Fibroblast of villous mesenchyme (primary cell): ENCODE results near the gene DNAH3. TPM values are rescaled to one million over a fixed set of nuclear protein-coding genes. Genes with fewer than 3 reads are reported as not detected.
A peak's percentile ranks its signal among the peaks of the same experiment; 100 is the strongest.
"Not testable (repeated sequence)": the region's sequence is repeated elsewhere in the genome, so short reads cannot be mapped to it uniquely, and the experiment has no call there.

Experiments used
- DNase-seq: peaks from one replicate; pipeline ENCODE4 v3.0.0-alpha.2; 2010; ENCODE audit warnings: low read depth
- H3K4me3 ChIP-seq: 2 replicates; pipeline ENCODE4 v1.5.1; 2011; ENCODE audit warnings: low read depth, mild to moderate bottlenecking, low read length
- CTCF ChIP-seq: IDR thresholded peaks from 2 replicates; pipeline ENCODE4 v1.5.1; 2012; ENCODE audit warnings: low read depth, mild to moderate bottlenecking, low read length; ENCODE audit not compliant: insufficient read depth
- total RNA-seq: library from RNA; depleted of rRNA; stranded (reverse); fragments of >200 nt; gene quantifications from 2 replicates; pipeline ENCODE4 v1.2.3, GENCODE V29; 2012

DNAH3 gene
- total RNA-seq, 1 donor: under 0.01 TPM

DNA sequence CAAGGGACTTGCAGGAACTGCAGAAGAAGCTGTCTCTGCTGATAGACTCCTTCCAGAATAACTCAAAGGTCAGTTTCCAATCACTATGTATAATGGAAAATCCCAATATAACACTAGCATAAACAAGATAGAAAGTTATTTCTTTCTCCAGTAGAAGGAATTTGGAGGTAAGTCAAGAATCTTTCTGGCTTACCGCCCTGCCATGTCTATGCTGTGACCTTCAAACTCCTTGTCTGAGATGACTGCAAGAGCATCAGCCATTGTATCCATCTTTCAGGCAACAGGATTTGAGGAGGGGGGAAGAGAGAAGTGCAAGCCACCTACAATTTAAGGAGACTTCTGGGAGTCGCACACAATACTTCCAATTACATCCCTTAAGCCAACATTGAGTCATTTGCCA is 10.6 kb upstream of the DNAH3 start:
- no peak for DNase-seq
- TF ChIP-seq CTCF: no peak
- no peak overlapping the region for H3K4me3 ChIP-seq

DNA sequence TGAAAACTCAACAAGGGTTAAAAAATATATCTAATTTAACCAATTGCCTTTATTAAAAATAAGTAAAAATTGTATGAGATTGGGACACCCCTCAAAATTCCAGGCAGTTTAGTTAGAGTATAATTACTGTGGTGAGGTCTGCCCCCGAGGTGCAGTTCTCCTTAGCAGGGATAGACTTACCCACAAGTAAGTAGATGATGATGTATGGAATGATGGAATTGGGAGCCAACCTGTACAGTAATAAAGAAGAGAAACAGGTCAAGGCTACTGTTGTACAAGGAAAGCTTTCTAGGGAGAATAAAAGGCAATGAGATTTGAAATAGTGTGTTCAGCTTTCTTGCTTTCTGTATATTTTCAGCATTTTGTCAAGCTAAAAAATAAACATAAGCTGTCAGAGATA is 9.6 kb upstream of the DNAH3 start:
- H3K4me3 ChIP-seq: no peak overlapping the region
- TF ChIP-seq CTCF: no peak
- no peak for DNase-seq

- TF ChIP-seq CTCF: no peak
- DNase-seq: no peak
- H3K4me3 ChIP-seq: peak overlapping the region; percentile 83
Measured at GRCh38 chr16:21159281-21159951, 8.8 kb upstream of the DNAH3 start.

DNA sequence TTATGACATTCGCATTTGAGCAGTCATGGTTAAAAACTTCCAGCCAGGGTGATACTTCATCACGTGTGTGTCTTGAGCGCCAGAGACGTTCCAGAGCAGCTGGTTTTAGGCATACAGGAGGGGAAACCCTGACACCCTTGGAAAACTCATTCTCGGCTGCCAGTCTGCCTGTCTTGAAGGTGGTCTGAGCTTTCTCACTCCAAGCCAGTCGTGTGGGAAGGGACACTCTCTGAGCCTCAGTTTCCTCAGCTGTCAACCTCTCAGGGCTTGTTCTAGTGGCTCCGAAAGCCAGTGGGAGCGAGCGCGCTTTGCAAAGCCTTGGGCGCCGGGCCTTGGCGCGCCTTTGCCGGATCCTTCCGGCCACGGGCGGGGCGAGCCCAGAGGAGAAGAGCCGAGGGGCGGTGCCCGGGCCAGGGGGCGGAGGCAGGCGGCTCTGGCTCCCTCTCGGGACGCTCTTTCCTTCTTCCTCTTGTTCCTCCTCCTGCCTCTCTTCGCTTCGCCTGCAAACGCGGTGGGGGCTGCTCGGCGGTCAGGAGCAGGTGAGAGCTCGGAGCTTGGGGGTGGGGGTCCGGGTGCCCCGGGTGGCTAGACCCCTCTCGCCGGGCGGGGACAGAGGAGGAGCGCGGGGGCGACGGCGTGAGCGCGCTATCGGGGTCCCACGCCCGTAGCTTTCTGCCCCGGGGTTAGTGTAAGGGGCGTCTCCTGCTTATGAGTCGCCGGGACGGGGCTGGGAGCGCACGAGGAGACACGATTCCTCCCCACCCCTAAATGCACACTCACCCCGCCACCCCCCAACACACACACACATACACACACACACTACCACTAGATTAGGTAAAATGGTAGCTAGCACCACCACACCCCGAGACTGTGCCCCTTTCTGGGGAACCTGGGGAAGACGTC is 7.8 kb upstream of the DNAH3 start, which contains the start of gene LDAF1:
TSS of gene LDAF1 (plus strand) at position 467 of the 903 bp plus-strand sequence. CDS start 2,509 bp downstream, outside the sequence.
- peak; percentile 78 for DNase-seq
- TF ChIP-seq CTCF: no peak
- H3K4me3 ChIP-seq: peak within 1 kb of the TSS; percentile 83

DNA sequence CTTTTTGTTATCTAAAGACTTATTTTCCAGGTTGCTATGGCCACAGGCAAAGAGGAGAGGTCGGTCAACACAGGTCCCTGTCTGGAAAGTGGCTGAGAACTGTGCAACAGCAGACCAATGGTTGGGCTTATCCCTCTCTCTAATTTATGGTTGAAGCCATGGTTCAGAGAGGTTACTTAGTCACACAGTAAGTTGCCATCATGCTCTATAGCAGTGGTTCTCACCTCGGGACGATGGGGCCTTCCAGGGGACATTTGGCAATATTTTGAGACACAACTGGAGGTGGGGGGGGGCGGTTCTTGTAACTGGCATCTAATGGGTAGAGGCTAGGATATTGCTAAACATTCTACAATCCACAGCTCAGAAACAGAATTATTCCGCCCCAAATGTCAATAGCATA is 7.0 kb upstream of the DNAH3 start:
- H3K4me3 ChIP-seq: no peak overlapping the region
- no peak for TF ChIP-seq CTCF
- DNase-seq: no peak

DNA sequence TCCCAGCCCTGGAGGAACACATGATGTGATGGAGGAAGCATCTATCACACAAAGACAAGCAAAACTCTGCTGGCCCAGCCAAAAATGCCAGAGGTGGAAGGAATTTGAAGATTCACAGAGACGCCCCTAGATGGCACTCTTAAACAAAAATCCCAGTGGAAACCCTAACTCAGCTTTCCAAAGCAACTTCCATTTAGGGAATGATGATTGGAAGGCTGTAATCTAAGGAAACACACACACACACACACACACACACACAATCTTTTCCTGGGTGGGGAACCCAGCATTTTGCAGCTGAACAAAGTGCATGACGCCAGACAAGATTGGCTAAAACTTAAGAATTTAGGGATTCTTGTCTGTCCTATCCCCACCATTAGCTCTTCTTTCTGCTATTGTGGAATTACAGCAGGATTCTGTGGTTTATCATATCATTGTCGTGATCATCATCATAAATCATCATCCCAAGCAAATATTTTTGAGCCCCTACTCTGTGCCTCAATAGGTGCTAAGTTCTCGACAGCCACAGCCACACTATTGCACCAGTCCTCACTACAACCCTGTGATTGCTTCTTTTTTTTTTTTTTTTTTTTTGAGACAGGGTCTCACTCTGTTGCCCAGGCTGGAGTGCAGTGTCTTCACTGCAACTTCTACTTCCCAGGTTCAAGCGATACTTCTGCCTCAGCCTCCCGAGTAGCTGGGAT is 6.3 kb upstream of the DNAH3 start:
- peak; percentile 74 for TF ChIP-seq CTCF
- H3K4me3 ChIP-seq: no peak overlapping the region
- DNase-seq: peak; percentile 82

DNA sequence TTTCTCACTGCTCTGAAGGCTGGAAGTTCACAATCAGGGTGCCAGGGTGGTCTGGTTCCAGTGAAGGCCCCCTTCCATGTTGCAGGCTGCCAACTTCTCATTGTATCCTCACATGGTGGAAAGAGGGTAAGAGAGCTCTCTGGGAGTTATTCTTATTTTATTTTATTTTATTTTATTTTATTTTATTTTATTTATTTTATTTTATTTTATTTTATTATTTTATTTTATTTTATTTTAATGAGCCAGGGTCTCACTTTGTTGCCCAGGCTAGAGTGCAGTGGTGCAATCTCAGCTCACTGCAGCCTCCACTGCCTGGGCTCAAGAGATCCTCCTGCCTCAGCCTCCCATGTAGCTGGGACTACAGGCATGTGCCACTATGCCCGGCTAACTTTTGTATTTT is 5.4 kb upstream of the DNAH3 start:
- H3K4me3 ChIP-seq, DNase-seq: not testable (repeated sequence)

- not testable (repeated sequence) for DNase-seq, H3K4me3 ChIP-seq
Measured at GRCh38 chr16:21153124-21153729, 2.6 kb upstream of the DNAH3 start.

GRCh38 chr16:21152160-21153030 is 1.7 kb upstream of the DNAH3 start:
- H3K4me3 ChIP-seq, DNase-seq: not testable (repeated sequence)
